Endothelial cell of umbilical vein (primary cell): ENCODE results near the gene C16orf86. TPM values are rescaled to one million over a fixed set of nuclear protein-coding genes. Genes with fewer than 3 reads are reported as not detected.

Source experiments
- BruUV-seq: library from RNA; stranded (reverse); fragments of 400-500 nt; replicated peaks from 2 replicates; lab custom pipeline; 2021; lab: Mats Ljungman, UMichigan
- CTCF ChIA-PET: fragments of 300-600, 350-600 bp; sonication (Branson Sonifier 250); formaldehyde crosslinking; loops from one replicate; lab custom pipeline; 2021; ENCODE audit warnings: antibody characterized with exemption, inconsistent platforms; lab: Charles Lee
- POLR2A ChIA-PET: fragments of 300-600, 350-600 bp; sonication (Branson Sonifier 250); formaldehyde crosslinking; loops from one replicate; lab custom pipeline; 2021; ENCODE audit warnings: antibody characterized with exemption, inconsistent platforms; lab: Charles Lee
- DNase-seq: peaks from one replicate; pipeline ENCODE4 v3.0.0-alpha.2; 2011; ENCODE audit warnings: low read depth, low spot score
- FAIRE-seq: peaks from 2 replicates; lab custom pipeline; 2011; peaks lifted over from hg19 to GRCh38; lab: Jason Lieb, UNC
- H2AFZ ChIP-seq: 2 replicates; pipeline ENCODE4 v1.6.0; 2012; ENCODE audit warnings: low read depth, low read length, control low read depth, inconsistent platforms
- H3K27ac ChIP-seq: 2 replicates; pipeline ENCODE4 v1.5.1; 2011; ENCODE audit warnings: low read depth, mild to moderate bottlenecking, control low read depth, low read length, moderate library complexity; ENCODE audit not compliant: insufficient read depth
- H3K27me3 ChIP-seq, 2 experiments: 2 replicates each; pipeline versions ENCODE4 v1.6.0 to v1.6.1; 2011; ENCODE audit warnings: low read length in 2 of 2, mixed read lengths in 1 of 2; ENCODE audit not compliant: control insufficient read depth in 2 of 2, insufficient read depth in 2 of 2
- H3K36me3 ChIP-seq, 2 experiments: 2 replicates in 1 of 2; 3 replicates in 1 of 2; pipeline ENCODE4 v1.5.1; 2011; ENCODE audit warnings: low read length in 2 of 2, mild to moderate bottlenecking in 1 of 2, moderate library complexity in 1 of 2; ENCODE audit not compliant: control insufficient read depth in 2 of 2, insufficient read depth in 2 of 2; ENCODE audit errors: extremely low read depth in 1 of 2
- H3K4me1 ChIP-seq: 3 replicates; pipeline ENCODE4 v1.5.1; 2011; ENCODE audit warnings: mild to moderate bottlenecking, low read length; ENCODE audit not compliant: control insufficient read depth, insufficient read depth; ENCODE audit errors: extremely low read depth
- H3K4me2 ChIP-seq: 2 replicates; pipeline ENCODE4 v1.6.1; 2011; ENCODE audit warnings: low read length, control low read depth, mixed read lengths; ENCODE audit not compliant: insufficient read depth
- H3K4me3 ChIP-seq, 3 experiments: fragments of 200-600 bp in 1 of 3; sonication (generic), shearing (Covaris generic) in 1 of 3; replicated peaks in 1 of 3; 2 replicates each; pipeline ENCODE4 v1.5.1; 2011 to 2016; ENCODE audit warnings: control low read depth in 3 of 3, low read length in 3 of 3, mild to moderate bottlenecking in 2 of 3, inconsistent platforms in 1 of 3, low read depth in 1 of 3, moderate library complexity in 1 of 3; ENCODE audit not compliant: insufficient read depth in 1 of 3
- H3K79me2 ChIP-seq: 2 replicates; pipeline ENCODE4 v1.6.0; 2012; ENCODE audit warnings: low read length, inconsistent platforms; ENCODE audit not compliant: control insufficient read depth, insufficient read depth
- H3K9ac ChIP-seq: replicated peaks from 2 replicates; pipeline ENCODE3; 2011; ENCODE audit warnings: low read length, control low read depth; ENCODE audit not compliant: insufficient read depth; ENCODE audit errors: extremely low read depth
- H3K9me1 ChIP-seq: replicated peaks from 3 replicates; pipeline ENCODE4 v1.6.0; 2011; ENCODE audit warnings: mild to moderate bottlenecking, low read length; ENCODE audit not compliant: control insufficient read depth, insufficient read depth; ENCODE audit errors: extremely low read depth
- H3K9me3 ChIP-seq: replicated peaks from 2 replicates; pipeline ENCODE4 v1.5.1; 2012; ENCODE audit warnings: low read length, inconsistent platforms; ENCODE audit not compliant: control insufficient read depth, insufficient read depth
- H4K20me1 ChIP-seq: replicated peaks from 2 replicates; pipeline ENCODE3; 2011; ENCODE audit warnings: mild to moderate bottlenecking, low read length; ENCODE audit not compliant: control insufficient read depth, insufficient read depth; ENCODE audit errors: extremely low read depth
- GATA2 ChIP-seq: IDR thresholded peaks from 2 replicates; pipeline ENCODE4 v1.7.0; 2011; ENCODE audit warnings: low read depth, mild to moderate bottlenecking, moderate library complexity, mixed read lengths, low read length; ENCODE audit not compliant: insufficient read length, insufficient read depth
- JUN ChIP-seq: IDR thresholded peaks from 2 replicates; pipeline ENCODE4 v1.6.1; 2011; ENCODE audit warnings: borderline replicate concordance, low read depth; ENCODE audit not compliant: insufficient read length, insufficient read depth
- POLR2A ChIP-seq: IDR thresholded peaks from 2 replicates; pipeline ENCODE4 v1.6.1; 2012; ENCODE audit warnings: low read depth, mild to moderate bottlenecking, control low read depth, low read length
- dilution Hi-C: fragments of 300-500 bp; cut with MboI; formaldehyde crosslinking; loops from one replicate; pipeline ENCODE4 v1.15.0; 2019; ENCODE audit warnings: low sequenced_read_pairs; ENCODE audit not compliant: extremely low pct_ligation_motif_present
- intact Hi-C: fragments of 100-400 bp; cut with micrococcal nuclease; formaldehyde crosslinking; loops from one replicate; pipeline ENCODE4 v1.10.0; 2022
- polyA plus RNA-seq, 4 experiments: library from polyadenylated mRNA; depleted of rRNA in 3 of 4; stranded (reverse) in 3 of 4; unstranded in 1 of 4; fragments of >200 nt; gene quantifications; 2 replicates each; pipeline versions ENCODE4 v1.2.1 to v1.2.3, GENCODE V29; 2011 to 2012; ENCODE audit warnings: missing spikeins in 1 of 4
- total RNA-seq: library from RNA; stranded (reverse); gene quantifications from 2 replicates; pipeline ENCODE4 v1.2.3, GENCODE V29; 2021
- TF ChIP-seq, protein P1 (sequence below): IDR thresholded peaks from 2 replicates; pipeline ENCODE4 v1.6.1; 2011; ENCODE audit not compliant: insufficient read depth, insufficient read length

C16orf86 gene
- total and polyA plus RNA-seq, 2 donors (not counting 3 experiments of a cell fraction or from before 2014, with no cell fraction given): 0.62 to 0.98 TPM

GRCh38 chr16:67699265-67699664 is 32.7 kb downstream of the C16orf86 start:
- FAIRE-seq (no peak), DNase-seq (no peak)
- no peak overlapping the region for H2AFZ ChIP-seq
- H3K9ac ChIP-seq: no peak overlapping the region
- dilution Hi-C loops: loop anchor here (25.0 kb wide), 1 partner anchor 213 kb away; no protein-coding TSS in a partner anchor
- H3K27ac ChIP-seq: no peak overlapping the region
- intact Hi-C loops: no loop called here
- H3K27me3 ChIP-seq: no peaks in the 10 kb centered on the region
- no peaks in the 10 kb centered on the region for H3K9me3 ChIP-seq
- H3K4me2 ChIP-seq: no peak overlapping the region
- no peaks in the 10 kb centered on the region for H3K4me1 ChIP-seq
- BruUV-seq: no TSS peak
- ChIA-PET POLR2A (no interaction called here), CTCF (no interaction called here)
- no peaks in the 10 kb centered on the region for H4K20me1 ChIP-seq
- no peaks in the 10 kb centered on the region for H3K9me1 ChIP-seq
- H3K36me3 ChIP-seq: peaks cover 0 to 7% of the 10 kb centered on the region in 2 experiments
- TF ChIP-seq GATA2: no peak
- no peak overlapping the region for H3K4me3 ChIP-seq
- H3K79me2 ChIP-seq: peaks cover 60% of the 10 kb centered on the region

GRCh38 chr16:67701420-67701819 is 34.8 kb downstream of the C16orf86 start:
- Histone ChIP-seq H3K27ac (no peak overlapping the region), H3K79me2 (peaks cover 74% of the 10 kb centered on the region), H3K4me1 (no peaks in the 10 kb centered on the region), H3K36me3 (peaks cover 0 to 7% of the 10 kb centered on the region in 2 experiments), H3K4me2 (no peak overlapping the region), H3K9ac (no peak overlapping the region), H3K4me3 (no peak overlapping the region), H3K9me3 (no peaks in the 10 kb centered on the region), H4K20me1 (peaks cover 2% of the 10 kb centered on the region), H2AFZ (no peak overlapping the region), H3K27me3 (no peaks in the 10 kb centered on the region), H3K9me1 (no peaks in the 10 kb centered on the region)
- intact Hi-C loops (no loop called here), dilution Hi-C loops (no loop called here)
- FAIRE-seq (no peak), DNase-seq (no peak)
- no TSS peak for BruUV-seq
- ChIA-PET POLR2A (no interaction called here), CTCF (no interaction called here)
- TF ChIP-seq JUN (no peak), POLR2A (no peak)
- TF ChIP-seq, protein P1, sequence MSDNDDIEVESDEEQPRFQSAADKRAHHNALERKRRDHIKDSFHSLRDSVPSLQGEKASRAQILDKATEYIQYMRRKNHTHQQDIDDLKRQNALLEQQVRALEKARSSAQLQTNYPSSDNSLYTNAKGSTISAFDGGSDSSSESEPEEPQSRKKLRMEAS: no peak
